HEK293 (cell line): ENCODE results near the gene CRNKL1.

ENCODE experiments used
- BCL11A ChIP-seq: fragments of 450-650 bp; formaldehyde crosslinking; IDR thresholded peaks from 2 replicates; pipeline ENCODE4 v1.5.1; 2016; ENCODE audit warnings: low read depth, missing biosample characterization, missing genetic modification characterization
- FEZF1 ChIP-seq: fragments of 450-650 bp; formaldehyde crosslinking; IDR thresholded peaks from 2 replicates; pipeline ENCODE4 v1.5.1; 2016; ENCODE audit warnings: missing biosample characterization, missing genetic modification characterization
- HIC1 ChIP-seq: fragments of 450-650 bp; formaldehyde crosslinking; IDR thresholded peaks from 2 replicates; pipeline ENCODE4 v1.5.1; 2016; ENCODE audit warnings: missing biosample characterization, missing genetic modification characterization
- KLF10 ChIP-seq: fragments of 450-650 bp; IDR thresholded peaks from 2 replicates; pipeline ENCODE4 v1.5.1; 2018; ENCODE audit warnings: missing biosample characterization, mild to moderate bottlenecking, missing genetic modification characterization
- KLF16 ChIP-seq: fragments of 450-650 bp; formaldehyde crosslinking; IDR thresholded peaks from 2 replicates; pipeline ENCODE4 v1.5.1; 2017; ENCODE audit warnings: missing biosample characterization, missing genetic modification characterization
- PRDM1 ChIP-seq: fragments of 450-650 bp; formaldehyde crosslinking; IDR thresholded peaks from 2 replicates; pipeline ENCODE4; 2016; ENCODE audit warnings: missing biosample characterization, missing genetic modification characterization
- PRDM10 ChIP-seq: fragments of 450-650 bp; formaldehyde crosslinking; IDR thresholded peaks from 2 replicates; pipeline ENCODE4 v1.5.1; 2016; ENCODE audit warnings: missing biosample characterization, missing genetic modification characterization
- ZBTB17 ChIP-seq: fragments of 450-650 bp; formaldehyde crosslinking; IDR thresholded peaks from 2 replicates; pipeline ENCODE4 v1.5.1; 2016; ENCODE audit warnings: missing biosample characterization, missing genetic modification characterization
- ZBTB7A ChIP-seq: fragments of 450-650 bp; formaldehyde crosslinking; IDR thresholded peaks from 2 replicates; pipeline ENCODE4 v1.5.1; 2016; ENCODE audit warnings: low read depth, missing biosample characterization, missing genetic modification characterization
- ZNF114 ChIP-seq: fragments of 450-650 bp; formaldehyde crosslinking; IDR thresholded peaks from 2 replicates; pipeline ENCODE4 v1.5.0; 2017; ENCODE audit warnings: missing biosample characterization, missing genetic modification characterization
- ZNF18 ChIP-seq: fragments of 450-650 bp; formaldehyde crosslinking; IDR thresholded peaks from 2 replicates; pipeline ENCODE4 v1.5.1; 2016; ENCODE audit warnings: missing biosample characterization, missing genetic modification characterization
- ZNF311 ChIP-seq: fragments of 450-650 bp; formaldehyde crosslinking; IDR thresholded peaks from 2 replicates; pipeline ENCODE4 v1.5.1; 2017; ENCODE audit warnings: missing biosample characterization, missing genetic modification characterization, borderline replicate concordance
- ZNF558 ChIP-seq: fragments of 450-650 bp; formaldehyde crosslinking; IDR thresholded peaks from 2 replicates; pipeline ENCODE4 v1.5.1; 2016; ENCODE audit warnings: missing biosample characterization, missing genetic modification characterization
- ZNF560 ChIP-seq: fragments of 450-650 bp; formaldehyde crosslinking; IDR thresholded peaks from 2 replicates; pipeline ENCODE4 v1.5.1; 2017; ENCODE audit warnings: missing biosample characterization, missing genetic modification characterization, borderline replicate concordance
- ZNF626 ChIP-seq: fragments of 450-650 bp; sonication (Bioruptor Pico); formaldehyde crosslinking; IDR thresholded peaks from 2 replicates; pipeline ENCODE4 v1.5.1; 2018; ENCODE audit warnings: missing biosample characterization, missing genetic modification characterization, inconsistent platforms
- ZNF629 ChIP-seq: fragments of 450-650 bp; formaldehyde crosslinking; IDR thresholded peaks from 2 replicates; pipeline ENCODE4 v1.5.1; 2017; ENCODE audit warnings: missing biosample characterization, missing genetic modification characterization
- ZNF701 ChIP-seq: fragments of 450-650 bp; formaldehyde crosslinking; IDR thresholded peaks from 2 replicates; pipeline ENCODE4 v1.5.1; 2016; ENCODE audit warnings: missing biosample characterization, missing genetic modification characterization
- ZNF704 ChIP-seq: fragments of 450-650 bp; formaldehyde crosslinking; IDR thresholded peaks from 2 replicates; pipeline ENCODE4 v1.5.1; 2016; ENCODE audit warnings: missing biosample characterization, missing genetic modification characterization
- TF ChIP-seq, protein P1 (sequence below): fragments of 450-650 bp; formaldehyde crosslinking; IDR thresholded peaks from 2 replicates; pipeline ENCODE4 v1.5.1; 2016; ENCODE audit warnings: missing biosample characterization, missing genetic modification characterization
- TF ChIP-seq, protein P2 (sequence below): fragments of 450-650 bp; formaldehyde crosslinking; IDR thresholded peaks from 2 replicates; pipeline ENCODE4 v1.5.1; 2016; ENCODE audit warnings: missing biosample characterization, missing genetic modification characterization, low read depth
- TF ChIP-seq, protein P3 (sequence below): fragments of 450-650 bp; formaldehyde crosslinking; conservative IDR thresholded peaks from 2 replicates; pipeline ENCODE4 v1.5.1; 2016; ENCODE audit warnings: low read depth, missing biosample characterization, missing genetic modification characterization

Gene CRNKL1

DNA sequence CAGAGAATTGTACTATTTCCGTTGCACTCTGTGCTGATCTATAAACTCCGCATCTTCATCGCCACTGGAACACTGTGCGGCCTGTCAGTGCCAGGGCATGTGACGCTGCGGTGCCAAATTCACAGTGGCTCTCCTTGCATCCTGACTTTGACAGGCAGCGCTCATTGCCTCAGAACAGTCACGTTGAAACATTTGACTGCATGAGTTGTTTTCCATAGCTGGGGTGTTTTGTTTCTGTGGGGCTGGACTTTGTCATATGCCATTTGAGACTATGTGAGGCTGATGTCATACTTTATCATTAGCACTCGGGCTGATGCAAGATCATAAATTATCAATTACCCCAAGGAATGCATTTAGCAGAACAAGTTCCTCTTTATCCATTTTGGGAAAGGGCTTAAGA is 32.8 kb upstream of the CRNKL1 start (continued):
- TF ChIP-seq ZBTB7A (tag by site-specific recombination) (no peak), KLF10 (tag by site-specific recombination) (0 out of 2 replicates have a peak, but pooled peaks have one; percentile 26), BCL11A (tag by site-specific recombination) (no peak), HIC1 (tag by site-specific recombination) (peak; percentile 46; the same call in 1 of the 2 replicates), PRDM10 (tag by site-specific recombination) (peak; percentile 20; the same call in 1 of the 2 replicates), FEZF1 (tag by site-specific recombination) (no peak), PRDM1 (tag by site-specific recombination) (no peak), ZNF558 (tag by site-specific recombination) (peak; percentile 52; the same call in 1 of the 2 replicates), ZNF560 (tag by site-specific recombination) (no peak), KLF16 (tag by site-specific recombination) (no peak), ZNF701 (tag by site-specific recombination) (no peak), ZNF629 (tag by site-specific recombination) (peak; percentile 90), ZNF114 (tag by site-specific recombination) (no peak), ZNF18 (tag by site-specific recombination) (no peak), ZNF704 (no peak), ZBTB17 (tag by site-specific recombination) (peak; percentile 42; the same call in 1 of the 2 replicates), ZNF626 (tag by site-specific recombination) (no peak), ZNF311 (tag by site-specific recombination) (no peak)
- TF ChIP-seq, protein P1, sequence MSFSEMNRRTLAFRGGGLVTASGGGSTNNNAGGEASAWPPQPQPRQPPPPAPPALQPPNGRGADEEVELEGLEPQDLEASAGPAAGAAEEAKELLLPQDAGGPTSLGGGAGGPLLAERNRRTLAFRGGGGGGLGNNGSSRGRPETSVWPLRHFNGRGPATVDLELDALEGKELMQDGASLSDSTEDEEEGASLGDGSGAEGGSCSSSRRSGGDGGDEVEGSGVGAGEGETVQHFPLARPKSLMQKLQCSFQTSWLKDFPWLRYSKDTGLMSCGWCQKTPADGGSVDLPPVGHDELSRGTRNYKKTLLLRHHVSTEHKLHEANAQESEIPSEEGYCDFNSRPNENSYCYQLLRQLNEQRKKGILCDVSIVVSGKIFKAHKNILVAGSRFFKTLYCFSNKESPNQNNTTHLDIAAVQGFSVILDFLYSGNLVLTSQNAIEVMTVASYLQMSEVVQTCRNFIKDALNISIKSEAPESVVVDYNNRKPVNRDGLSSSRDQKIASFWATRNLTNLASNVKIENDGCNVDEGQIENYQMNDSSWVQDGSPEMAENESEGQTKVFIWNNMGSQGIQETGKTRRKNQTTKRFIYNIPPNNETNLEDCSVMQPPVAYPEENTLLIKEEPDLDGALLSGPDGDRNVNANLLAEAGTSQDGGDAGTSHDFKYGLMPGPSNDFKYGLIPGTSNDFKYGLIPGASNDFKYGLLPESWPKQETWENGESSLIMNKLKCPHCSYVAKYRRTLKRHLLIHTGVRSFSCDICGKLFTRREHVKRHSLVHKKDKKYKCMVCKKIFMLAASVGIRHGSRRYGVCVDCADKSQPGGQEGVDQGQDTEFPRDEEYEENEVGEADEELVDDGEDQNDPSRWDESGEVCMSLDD (tag by site-specific recombination) = no peak
- TF ChIP-seq, protein P2, sequence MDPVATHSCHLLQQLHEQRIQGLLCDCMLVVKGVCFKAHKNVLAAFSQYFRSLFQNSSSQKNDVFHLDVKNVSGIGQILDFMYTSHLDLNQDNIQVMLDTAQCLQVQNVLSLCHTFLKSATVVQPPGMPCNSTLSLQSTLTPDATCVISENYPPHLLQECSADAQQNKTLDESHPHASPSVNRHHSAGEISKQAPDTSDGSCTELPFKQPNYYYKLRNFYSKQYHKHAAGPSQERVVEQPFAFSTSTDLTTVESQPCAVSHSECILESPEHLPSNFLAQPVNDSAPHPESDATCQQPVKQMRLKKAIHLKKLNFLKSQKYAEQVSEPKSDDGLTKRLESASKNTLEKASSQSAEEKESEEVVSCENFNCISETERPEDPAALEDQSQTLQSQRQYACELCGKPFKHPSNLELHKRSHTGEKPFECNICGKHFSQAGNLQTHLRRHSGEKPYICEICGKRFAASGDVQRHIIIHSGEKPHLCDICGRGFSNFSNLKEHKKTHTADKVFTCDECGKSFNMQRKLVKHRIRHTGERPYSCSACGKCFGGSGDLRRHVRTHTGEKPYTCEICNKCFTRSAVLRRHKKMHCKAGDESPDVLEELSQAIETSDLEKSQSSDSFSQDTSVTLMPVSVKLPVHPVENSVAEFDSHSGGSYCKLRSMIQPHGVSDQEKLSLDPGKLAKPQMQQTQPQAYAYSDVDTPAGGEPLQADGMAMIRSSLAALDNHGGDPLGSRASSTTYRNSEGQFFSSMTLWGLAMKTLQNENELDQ (tag by site-specific recombination) = no peak
- TF ChIP-seq, protein P3, sequence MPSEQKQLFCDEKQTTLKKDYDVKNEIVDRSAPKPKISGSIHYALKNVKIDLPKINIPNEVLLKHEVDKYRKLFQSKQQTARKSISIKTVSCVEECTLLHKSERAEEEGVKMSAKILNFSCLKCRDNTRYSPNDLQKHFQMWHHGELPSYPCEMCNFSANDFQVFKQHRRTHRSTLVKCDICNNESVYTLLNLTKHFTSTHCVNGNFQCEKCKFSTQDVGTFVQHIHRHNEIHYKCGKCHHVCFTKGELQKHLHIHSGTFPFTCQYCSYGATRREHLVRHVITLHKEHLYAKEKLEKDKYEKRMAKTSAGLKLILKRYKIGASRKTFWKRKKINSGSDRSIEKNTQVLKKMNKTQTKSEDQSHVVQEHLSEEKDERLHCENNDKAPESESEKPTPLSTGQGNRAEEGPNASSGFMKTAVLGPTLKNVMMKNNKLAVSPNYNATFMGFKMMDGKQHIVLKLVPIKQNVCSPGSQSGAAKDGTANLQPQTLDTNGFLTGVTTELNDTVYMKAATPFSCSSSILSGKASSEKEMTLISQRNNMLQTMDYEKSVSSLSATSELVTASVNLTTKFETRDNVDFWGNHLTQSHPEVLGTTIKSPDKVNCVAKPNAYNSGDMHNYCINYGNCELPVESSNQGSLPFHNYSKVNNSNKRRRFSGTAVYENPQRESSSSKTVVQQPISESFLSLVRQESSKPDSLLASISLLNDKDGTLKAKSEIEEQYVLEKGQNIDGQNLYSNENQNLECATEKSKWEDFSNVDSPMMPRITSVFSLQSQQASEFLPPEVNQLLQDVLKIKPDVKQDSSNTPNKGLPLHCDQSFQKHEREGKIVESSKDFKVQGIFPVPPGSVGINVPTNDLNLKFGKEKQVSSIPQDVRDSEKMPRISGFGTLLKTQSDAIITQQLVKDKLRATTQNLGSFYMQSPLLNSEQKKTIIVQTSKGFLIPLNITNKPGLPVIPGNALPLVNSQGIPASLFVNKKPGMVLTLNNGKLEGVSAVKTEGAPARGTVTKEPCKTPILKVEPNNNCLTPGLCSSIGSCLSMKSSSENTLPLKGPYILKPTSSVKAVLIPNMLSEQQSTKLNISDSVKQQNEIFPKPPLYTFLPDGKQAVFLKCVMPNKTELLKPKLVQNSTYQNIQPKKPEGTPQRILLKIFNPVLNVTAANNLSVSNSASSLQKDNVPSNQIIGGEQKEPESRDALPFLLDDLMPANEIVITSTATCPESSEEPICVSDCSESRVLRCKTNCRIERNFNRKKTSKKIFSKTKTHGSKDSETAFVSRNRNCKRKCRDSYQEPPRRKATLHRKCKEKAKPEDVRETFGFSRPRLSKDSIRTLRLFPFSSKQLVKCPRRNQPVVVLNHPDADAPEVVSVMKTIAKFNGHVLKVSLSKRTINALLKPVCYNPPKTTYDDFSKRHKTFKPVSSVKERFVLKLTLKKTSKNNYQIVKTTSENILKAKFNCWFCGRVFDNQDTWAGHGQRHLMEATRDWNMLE (tag by site-specific recombination) = peak; percentile 62
